ENCODE data around the gene TAC1.
"Not testable (repeated sequence)": the region's sequence is repeated elsewhere in the genome, so short reads cannot be mapped to it uniquely, and the experiment has no call there.

- not testable (repeated sequence) for TF ChIP-seq CTCF (conservative IDR thresholded peaks at IDR 0.05; ENCODE audit: low read depth in 2 of 2); POLR2AphosphoS5 (IDR thresholded peaks at IDR 0.05; ENCODE audit: low read depth); EZH2 (IDR thresholded peaks at IDR 0.05; ENCODE audit: low read depth, unreplicated experiment)
These were observed 54.5 kb downstream of the TAC1 start for GRCh38 chr7:97786398-97786797.

Measured in GM23338 (cell line).